ENCODE data around the gene CYP2S1.
"Not testable (repeated sequence)": the region's sequence is repeated elsewhere in the genome, so short reads cannot be mapped to it uniquely, and the experiment has no call there.

CYP2S1 gene

GRCh38 chr19:41194157-41194552, 1.1 kb downstream of the CYP2S1 start:
- Histone ChIP-seq H3K4me2 (ENCODE audit: low read length) (no peak overlapping the region), H3K4me3 (ENCODE audit: low read depth, low read length) (no peak overlapping the region), H3K4me1 (peaks cover 5% of the 10 kb centered on the region), H3K9ac (no peak overlapping the region), H3K79me2 (no peaks in the 10 kb centered on the region), H3K27me3 (ENCODE audit: control insufficient read depth, insufficient read depth, low read length) (peaks cover 4% of the 10 kb centered on the region), H3K36me3 (ENCODE audit: control insufficient read depth, insufficient read depth, low read length) (no peaks in the 10 kb centered on the region), H3K27ac (no peak overlapping the region), H3K9me3 (ENCODE audit: control insufficient read depth, low read length) (no peaks in the 10 kb centered on the region), H2AFZ (no peak overlapping the region)
- TF ChIP-seq CTCF (IDR thresholded peaks at IDR 0.05), result no peak

GRCh38 chr19:41195675-41196497, 2.9 kb downstream of the CYP2S1 start:
- TF ChIP-seq CTCF (IDR thresholded peaks at IDR 0.05), result no peak
- H3K9ac ChIP-seq, result no peak overlapping the region
- no peak overlapping the region for H3K27ac ChIP-seq
- peaks cover 5% of the 10 kb centered on the region for H3K4me1 ChIP-seq
- no peak overlapping the region for H3K4me3 ChIP-seq (ENCODE audit: low read depth, low read length)
- H3K36me3 ChIP-seq (ENCODE audit: control insufficient read depth, insufficient read depth, low read length), result no peaks in the 10 kb centered on the region
- no peak overlapping the region for H2AFZ ChIP-seq
- no peak overlapping the region for H3K4me2 ChIP-seq (ENCODE audit: low read length)
- H3K9me3 ChIP-seq (ENCODE audit: control insufficient read depth, low read length), result no peaks in the 10 kb centered on the region
- H3K27me3 ChIP-seq (ENCODE audit: control insufficient read depth, insufficient read depth, low read length), result peaks cover 4% of the 10 kb centered on the region
- no peaks in the 10 kb centered on the region for H3K79me2 ChIP-seq

- Histone ChIP-seq H3K9me3 (ENCODE audit: control insufficient read depth, low read length) (no peaks in the 10 kb centered on the region), H3K4me3 (ENCODE audit: low read depth, low read length) (no peak overlapping the region), H3K27ac (no peak overlapping the region), H2AFZ (no peak overlapping the region), H3K4me2 (ENCODE audit: low read length) (no peak overlapping the region), H3K4me1 (no peaks in the 10 kb centered on the region), H3K9ac (no peak overlapping the region), H3K79me2 (no peaks in the 10 kb centered on the region), H3K27me3 (ENCODE audit: control insufficient read depth, insufficient read depth, low read length) (no peaks in the 10 kb centered on the region), H3K36me3 (ENCODE audit: control insufficient read depth, insufficient read depth, low read length) (no peaks in the 10 kb centered on the region)
- no peak for TF ChIP-seq CTCF (IDR thresholded peaks at IDR 0.05)
Measured at GRCh38 chr19:41198559-41198958, 5.5 kb downstream of the CYP2S1 start.

GRCh38 chr19:41203371-41203770, 10.4 kb downstream of the CYP2S1 start:
- H2AFZ ChIP-seq, result no peak overlapping the region
- H3K9me3 ChIP-seq (ENCODE audit: control insufficient read depth, low read length), result no peaks in the 10 kb centered on the region
- no peak overlapping the region for H3K4me3 ChIP-seq (ENCODE audit: low read depth, low read length)
- no peak overlapping the region for H3K9ac ChIP-seq
- no peak overlapping the region for H3K27ac ChIP-seq
- no peak overlapping the region for H3K4me2 ChIP-seq (ENCODE audit: low read length)
- TF ChIP-seq CTCF (IDR thresholded peaks at IDR 0.05), result no peak
- H3K27me3 ChIP-seq (ENCODE audit: control insufficient read depth, insufficient read depth, low read length), result no peaks in the 10 kb centered on the region
- H3K79me2 ChIP-seq, result no peaks in the 10 kb centered on the region
- no peaks in the 10 kb centered on the region for H3K4me1 ChIP-seq
- H3K36me3 ChIP-seq (ENCODE audit: control insufficient read depth, insufficient read depth, low read length), result no peaks in the 10 kb centered on the region

- not testable (repeated sequence) for H3K79me2 ChIP-seq; H3K36me3 ChIP-seq (ENCODE audit: control insufficient read depth, insufficient read depth, low read length); H3K27me3 ChIP-seq (ENCODE audit: control insufficient read depth, insufficient read depth, low read length); H3K27ac ChIP-seq; H3K4me1 ChIP-seq; H3K9ac ChIP-seq; H2AFZ ChIP-seq; H3K4me3 ChIP-seq (ENCODE audit: low read depth, low read length); H3K9me3 ChIP-seq (ENCODE audit: control insufficient read depth, low read length); H3K4me2 ChIP-seq (ENCODE audit: low read length)
- peak; percentile 91 for TF ChIP-seq CTCF (IDR thresholded peaks at IDR 0.05)
Measured at GRCh38 chr19:41204338-41204737, 11.3 kb downstream of the CYP2S1 start.
